ENCODE data around the gene LYL1. TPM values are rescaled to one million over a fixed set of nuclear protein-coding genes. Genes with fewer than 3 reads are reported as not detected.

The LYL1 gene
- total RNA-seq, 8 experiments from 2014 or later: 0.11 to 1.3 (median 0.58) TPM; not detected in 1

- Histone ChIP-seq H3K4me3 (no peak overlapping the region), H3K4me1 (replicated peaks in 1 of 2) (peaks cover 10 to 11% of the 10 kb centered on the region in 2 donors), H3K27ac (no peak overlapping the region)
- in situ Hi-C loops (cut with MboI; ENCODE audit: low pct_unique_long_range_greater_than_20kb in 2 of 9, low sequenced_read_pairs in 9 of 9, unreplicated experiment in 9 of 9): no loop called here
- no peak for ATAC-seq (replicated peaks in 6 of 8)
- 50 to 100% (median 96%) methylated on average over 1 to 5 of the region's 13 CpGs; no CpG with 5 or more reads in 2 of the 10 experiments for WGBS, 10 experiments
Measured at GRCh38 chr19:13122275-13122878, 19.7 kb upstream of the LYL1 start.

GRCh38 chr19:13121551-13122274 lies 19.1 kb upstream of the LYL1 start:
- no peak for ATAC-seq (replicated peaks in 6 of 8)
- Histone ChIP-seq H3K4me3 (no peak overlapping the region), H3K4me1 (replicated peaks in 1 of 2) (peaks cover 10 to 11% of the 10 kb centered on the region in 2 donors), H3K27ac (no peak overlapping the region)
- WGBS, 10 experiments: 33 to 100% (median 70%) methylated on average over 1 to 4 of the region's 18 CpGs; no CpG with 5 or more reads in 4 of the 10 experiments
- in situ Hi-C loops (cut with MboI; ENCODE audit: low pct_unique_long_range_greater_than_20kb in 2 of 9, low sequenced_read_pairs in 9 of 9, unreplicated experiment in 9 of 9): no loop called here

- ATAC-seq (replicated peaks in 6 of 8): peak in 2 of 8 experiments; percentile 5 to 6
- Histone ChIP-seq H3K27ac (no peak overlapping the region), H3K4me3 (no peak overlapping the region), H3K4me1 (replicated peaks in 1 of 2) (peaks cover 10 to 11% of the 10 kb centered on the region in 2 donors)
- in situ Hi-C loops (cut with MboI; ENCODE audit: low pct_unique_long_range_greater_than_20kb in 2 of 9, low sequenced_read_pairs in 9 of 9, unreplicated experiment in 9 of 9): no loop called here
- WGBS, 10 experiments: 28 to 75% (median 61%) methylated on average over 1 to 8 of the region's 10 CpGs; no CpG with 5 or more reads in 3 of the 10 experiments
Measured at GRCh38 chr19:13120817-13121216, 18.2 kb upstream of the LYL1 start.

GRCh38 chr19:13120031-13120430 lies 17.4 kb upstream of the LYL1 start:
- in situ Hi-C loops (cut with MboI; ENCODE audit: low pct_unique_long_range_greater_than_20kb in 2 of 9, low sequenced_read_pairs in 9 of 9, unreplicated experiment in 9 of 9): no loop called here
- 33 to 84% (median 78%) methylated on average over 1 to 6 of the region's 9 CpGs; no CpG with 5 or more reads in 5 of the 10 experiments for WGBS, 10 experiments

GRCh38 chr19:13119627-13120026 lies 17.0 kb upstream of the LYL1 start:
- Histone ChIP-seq H3K4me1 (replicated peaks in 1 of 2) (peaks cover 14 to 15% of the 10 kb centered on the region in 2 donors), H3K27ac (no peak overlapping the region), H3K4me3 (peak overlapping the region in 2 of 5 donors; percentile 69 to 91)
- no peak for ATAC-seq (replicated peaks in 6 of 8)
- in situ Hi-C loops (cut with MboI; ENCODE audit: low pct_unique_long_range_greater_than_20kb in 2 of 9, low sequenced_read_pairs in 9 of 9, unreplicated experiment in 9 of 9): no loop called here
- 66 to 100% (median 85%) methylated on average over 1 to 6 of the region's 8 CpGs; no CpG with 5 or more reads in 6 of the 10 experiments for WGBS, 10 experiments

More at GRCh38 chr19:13120031-13120430, 17.4 kb upstream of the LYL1 start:
- no peak overlapping the region for H3K4me3 ChIP-seq
- peaks cover 14 to 15% of the 10 kb centered on the region in 2 donors for H3K4me1 ChIP-seq (replicated peaks in 1 of 2)
- ATAC-seq (replicated peaks in 6 of 8): no peak
- H3K27ac ChIP-seq: no peak overlapping the region

GRCh38 chr19:13118424-13119193 lies 16.0 kb upstream of the LYL1 start:
- H3K4me1 ChIP-seq (replicated peaks in 1 of 2): peaks cover 14 to 15% of the 10 kb centered on the region in 2 donors
- peak overlapping the region; percentile 69 to 100 (median 94) for H3K4me3 ChIP-seq
- in situ Hi-C loops (cut with MboI; ENCODE audit: low pct_unique_long_range_greater_than_20kb in 2 of 9, low sequenced_read_pairs in 9 of 9, unreplicated experiment in 9 of 9): no loop called here
- no CpG with 5 or more reads among the region's 57 CpGs for WGBS, 10 experiments
- peak overlapping the region; percentile 83 to 85 for H3K27ac ChIP-seq
- peak; percentile 6 to 52 (median 44) for ATAC-seq (replicated peaks in 6 of 8)

GRCh38 chr19:13117772-13118423 lies 15.2 kb upstream of the LYL1 start, which contains the start of gene NACC1:
Gene NACC1, plus strand, starts transcription at chr19:13118264. Its CDS starts 16,944 bp downstream, at chr19:13135208.
- Histone ChIP-seq H3K27ac (peak within 1 kb of the TSS; percentile 83 to 85), H3K4me3 (peak within 1 kb of the TSS; percentile 69 to 100 (median 94)), H3K4me1 (replicated peaks in 1 of 2) (peaks cover 14 to 15% of the 10 kb centered on the region in 2 donors)
- in situ Hi-C loops (cut with MboI; ENCODE audit: low pct_unique_long_range_greater_than_20kb in 2 of 9, low sequenced_read_pairs in 9 of 9, unreplicated experiment in 9 of 9): no loop called here
- 0 to 67% (median 16%) methylated on average over 2 to 18 of the region's 65 CpGs for WGBS, 10 experiments
- ATAC-seq (replicated peaks in 6 of 8): peak; percentile 59 to 89 (median 84)

- Histone ChIP-seq H3K27ac (no peak overlapping the region), H3K4me3 (peak overlapping the region; percentile 77 to 94 (median 91)), H3K4me1 (replicated peaks in 1 of 2) (peaks cover 14 to 15% of the 10 kb centered on the region in 2 donors)
- WGBS, 10 experiments: 0 to 70% (median 42%) methylated on average over 3 to 18 of the region's 20 CpGs; no CpG with 5 or more reads in 2 of the 10 experiments
- peak in 1 of 8 experiments; percentile 1 for ATAC-seq (replicated peaks in 6 of 8)
- in situ Hi-C loops (cut with MboI; ENCODE audit: low pct_unique_long_range_greater_than_20kb in 2 of 9, low sequenced_read_pairs in 9 of 9, unreplicated experiment in 9 of 9): no loop called here
Measured at GRCh38 chr19:13117176-13117771, 14.6 kb upstream of the LYL1 start.

- Histone ChIP-seq H3K27ac (peak within 1 kb of the TSS; percentile 53 to 89), H3K4me3 (peak within 1 kb of the TSS; percentile 76 to 92 (median 84)), H3K4me1 (replicated peaks in 1 of 2) (peaks cover 14 to 15% of the 10 kb centered on the region in 2 donors)
- peak; percentile 48 to 66 (median 54) for ATAC-seq (replicated peaks in 6 of 8)
- in situ Hi-C loops (cut with MboI; ENCODE audit: low pct_unique_long_range_greater_than_20kb in 2 of 9, low sequenced_read_pairs in 9 of 9, unreplicated experiment in 9 of 9): no loop called here
- 0 to 3% (median 0%) methylated on average over 1 to 32 of the region's 51 CpGs; no CpG with 5 or more reads in 3 of the 10 experiments for WGBS, 10 experiments
Measured at GRCh38 chr19:13116282-13117175, 13.9 kb upstream of the LYL1 start, which contains the start of gene TRMT1. Gene TRMT1, minus strand, starts transcription at chr19:13116740. Its CDS starts 341 bp downstream, at chr19:13116399.

GRCh38 chr19:13115936-13116281 lies 13.3 kb upstream of the LYL1 start:
- ATAC-seq (replicated peaks in 6 of 8): no peak
- Histone ChIP-seq H3K4me3 (peak overlapping the region; percentile 76 to 92 (median 84)), H3K4me1 (replicated peaks in 1 of 2) (peaks cover 14 to 15% of the 10 kb centered on the region in 2 donors), H3K27ac (peak overlapping the region; percentile 53 to 89)
- 0 to 5% (median 2%) methylated on average over 2 to 10 of the region's 18 CpGs; no CpG with 5 or more reads in 6 of the 10 experiments for WGBS, 10 experiments
- in situ Hi-C loops (cut with MboI; ENCODE audit: low pct_unique_long_range_greater_than_20kb in 2 of 9, low sequenced_read_pairs in 9 of 9, unreplicated experiment in 9 of 9): no loop called here

GRCh38 chr19:13112555-13112954 lies 9.9 kb upstream of the LYL1 start:
- WGBS, 10 experiments: 80 to 100% (median 95%) methylated on average over 2 to 3 of the region's 10 CpGs; no CpG with 5 or more reads in 7 of the 10 experiments
- no peak overlapping the region for H3K4me3 ChIP-seq
- in situ Hi-C loops (cut with MboI; ENCODE audit: low pct_unique_long_range_greater_than_20kb in 2 of 9, low sequenced_read_pairs in 9 of 9, unreplicated experiment in 9 of 9): no loop called here
- no peak overlapping the region for H3K27ac ChIP-seq
- peaks cover 4% of the 10 kb centered on the region in 2 donors for H3K4me1 ChIP-seq (replicated peaks in 1 of 2)
- ATAC-seq (replicated peaks in 6 of 8): no peak
